ENCODE data around the gene DENND1A. TPM values are rescaled to one million over a fixed set of nuclear protein-coding genes. Genes with fewer than 3 reads are reported as not detected.

Gene DENND1A
- total RNA-seq, 4 donors from 2014 or later: 17.6 to 33.8 (median 22.9) TPM

DNA sequence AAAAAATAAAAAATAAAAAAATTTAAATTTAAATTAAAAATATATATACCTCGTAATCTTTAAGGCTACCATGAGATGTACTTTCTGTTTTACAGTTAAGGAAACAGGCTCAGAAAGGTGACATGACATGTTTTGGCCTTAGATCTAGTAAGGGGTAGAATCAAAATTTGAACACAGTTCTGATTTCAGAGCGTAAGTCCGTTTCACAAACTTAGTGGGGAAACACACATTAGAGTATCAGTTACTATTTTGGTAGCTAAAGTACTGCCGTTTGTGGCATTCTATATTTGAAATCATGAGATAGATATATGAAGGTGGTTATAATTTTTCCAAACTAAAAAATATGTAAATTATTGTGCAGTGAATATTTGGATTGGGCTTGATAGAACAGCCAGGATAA is 186.2 kb downstream of the DENND1A start:
- TF ChIP-seq, protein P1, sequence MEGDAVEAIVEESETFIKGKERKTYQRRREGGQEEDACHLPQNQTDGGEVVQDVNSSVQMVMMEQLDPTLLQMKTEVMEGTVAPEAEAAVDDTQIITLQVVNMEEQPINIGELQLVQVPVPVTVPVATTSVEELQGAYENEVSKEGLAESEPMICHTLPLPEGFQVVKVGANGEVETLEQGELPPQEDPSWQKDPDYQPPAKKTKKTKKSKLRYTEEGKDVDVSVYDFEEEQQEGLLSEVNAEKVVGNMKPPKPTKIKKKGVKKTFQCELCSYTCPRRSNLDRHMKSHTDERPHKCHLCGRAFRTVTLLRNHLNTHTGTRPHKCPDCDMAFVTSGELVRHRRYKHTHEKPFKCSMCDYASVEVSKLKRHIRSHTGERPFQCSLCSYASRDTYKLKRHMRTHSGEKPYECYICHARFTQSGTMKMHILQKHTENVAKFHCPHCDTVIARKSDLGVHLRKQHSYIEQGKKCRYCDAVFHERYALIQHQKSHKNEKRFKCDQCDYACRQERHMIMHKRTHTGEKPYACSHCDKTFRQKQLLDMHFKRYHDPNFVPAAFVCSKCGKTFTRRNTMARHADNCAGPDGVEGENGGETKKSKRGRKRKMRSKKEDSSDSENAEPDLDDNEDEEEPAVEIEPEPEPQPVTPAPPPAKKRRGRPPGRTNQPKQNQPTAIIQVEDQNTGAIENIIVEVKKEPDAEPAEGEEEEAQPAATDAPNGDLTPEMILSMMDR (IDR thresholded peaks at IDR 0.05; ENCODE audit: low read depth): no peak

DNA sequence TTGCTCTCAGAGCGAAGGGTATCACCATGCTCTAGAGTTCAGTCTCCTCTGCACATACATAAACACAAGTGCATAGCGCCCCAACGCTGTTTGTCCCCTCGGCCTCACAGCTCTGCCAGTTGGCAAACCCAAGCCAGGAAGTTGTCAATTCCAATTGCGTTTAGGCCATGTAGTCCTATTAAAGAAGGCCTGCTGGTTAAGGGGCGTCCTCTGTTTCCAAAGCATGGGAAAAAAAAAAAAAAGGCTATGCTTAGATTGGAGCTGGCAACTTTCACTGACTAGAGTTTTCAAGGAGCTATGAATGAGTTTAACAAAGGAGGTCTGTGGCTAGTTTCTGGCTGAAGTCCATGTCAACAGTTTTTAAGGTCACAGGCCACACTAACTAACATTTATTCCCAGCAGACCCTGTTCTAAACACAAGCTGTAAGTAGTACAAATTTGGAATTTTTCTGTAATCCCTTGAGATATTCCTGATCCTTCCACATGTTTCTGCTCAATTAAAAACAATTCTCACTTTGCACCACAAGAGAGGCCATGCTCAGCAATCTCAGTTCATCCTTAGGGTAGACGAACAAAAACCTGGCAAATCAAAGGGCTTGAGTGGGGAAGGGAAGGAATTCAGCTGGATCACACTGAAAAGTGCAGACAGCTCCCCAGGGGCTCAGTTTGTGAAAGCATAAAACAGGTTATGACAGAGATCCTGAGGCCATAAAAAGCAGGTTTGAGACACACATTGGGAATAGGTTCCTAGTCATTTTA is 187.7 kb downstream of the DENND1A start:
- TF ChIP-seq, protein P1 (IDR thresholded peaks at IDR 0.05; ENCODE audit: low read depth): no peak

DNA sequence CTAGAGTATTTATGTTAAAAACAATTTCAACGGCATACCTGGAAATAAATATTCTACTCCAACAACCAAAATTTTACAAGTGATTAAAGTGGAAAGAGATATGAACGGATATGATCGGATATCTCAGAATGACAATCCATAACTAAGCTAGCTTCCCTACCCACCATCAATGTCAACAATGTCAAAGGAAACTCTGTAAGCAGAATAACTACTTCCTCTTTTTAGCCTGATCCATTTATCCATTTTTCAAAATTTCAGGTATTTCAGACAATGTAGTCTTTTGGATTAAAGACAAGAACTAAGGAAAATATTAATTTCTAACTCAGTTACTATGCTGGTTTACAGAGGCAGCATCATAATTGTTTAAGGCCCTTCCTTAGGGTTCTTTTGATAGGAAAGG is 188.7 kb downstream of the DENND1A start:
- TF ChIP-seq, protein P1 (IDR thresholded peaks at IDR 0.05; ENCODE audit: low read depth): no peak

DNA sequence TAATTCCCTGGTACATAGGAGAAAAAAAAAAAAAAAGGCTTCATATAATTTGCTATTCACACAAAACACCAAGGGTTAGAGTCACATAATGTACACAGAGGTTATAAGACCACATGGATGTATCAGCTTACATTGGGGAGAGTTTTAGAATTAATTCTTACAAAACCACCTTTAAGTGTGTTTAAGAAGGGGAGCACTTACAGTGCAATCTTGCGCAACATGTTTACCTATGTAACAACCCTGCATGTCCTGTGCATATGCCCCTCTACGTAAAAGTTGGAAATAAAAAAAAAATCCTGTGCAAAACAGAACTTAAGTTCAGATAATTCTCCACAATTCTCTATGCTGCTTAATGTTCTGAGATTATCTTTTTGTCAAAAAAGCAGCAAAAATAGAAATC is 190.0 kb downstream of the DENND1A start:
- TF ChIP-seq, protein P1 (IDR thresholded peaks at IDR 0.05; ENCODE audit: low read depth): no peak

DNA sequence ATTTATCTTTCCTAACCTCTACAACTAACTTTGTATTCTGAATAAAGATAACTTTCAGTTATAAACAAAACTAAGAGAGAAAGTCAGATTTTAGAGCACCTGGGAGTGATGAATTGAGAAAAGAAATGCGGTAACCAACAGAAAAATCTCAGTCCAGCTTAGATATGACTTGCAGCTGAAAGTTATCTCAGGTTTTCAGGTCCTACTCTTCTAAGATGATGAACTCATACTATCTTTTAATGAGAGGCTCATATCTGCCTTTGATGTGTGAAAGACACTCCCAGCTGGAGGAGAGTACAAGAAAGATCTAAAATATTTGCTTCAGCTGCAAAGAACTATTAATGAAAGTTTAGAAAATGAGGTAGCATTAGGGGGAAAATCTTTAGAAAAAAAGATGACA is 190.5 kb downstream of the DENND1A start:
- TF ChIP-seq, protein P1 (IDR thresholded peaks at IDR 0.05; ENCODE audit: low read depth): no peak

DNA sequence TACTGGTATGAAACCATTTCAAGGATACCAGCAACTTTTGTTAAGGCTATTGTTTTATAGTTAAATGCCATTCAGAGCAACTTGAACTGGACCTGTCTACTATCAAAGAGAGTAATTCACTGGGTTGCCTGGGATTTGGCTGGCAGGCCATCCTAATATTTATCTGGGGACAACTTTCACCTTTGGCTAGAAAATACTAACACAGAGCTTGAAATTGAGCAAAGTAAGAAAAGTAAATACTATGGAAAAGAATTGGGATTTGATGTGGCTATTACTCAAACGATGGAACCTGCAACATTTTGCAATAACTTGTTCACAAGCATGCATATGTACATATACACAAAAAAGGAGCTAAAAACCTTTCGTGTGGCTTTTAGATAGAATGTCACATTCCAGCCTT is 191.3 kb downstream of the DENND1A start:
- TF ChIP-seq, protein P1 (IDR thresholded peaks at IDR 0.05; ENCODE audit: low read depth): no peak

DNA sequence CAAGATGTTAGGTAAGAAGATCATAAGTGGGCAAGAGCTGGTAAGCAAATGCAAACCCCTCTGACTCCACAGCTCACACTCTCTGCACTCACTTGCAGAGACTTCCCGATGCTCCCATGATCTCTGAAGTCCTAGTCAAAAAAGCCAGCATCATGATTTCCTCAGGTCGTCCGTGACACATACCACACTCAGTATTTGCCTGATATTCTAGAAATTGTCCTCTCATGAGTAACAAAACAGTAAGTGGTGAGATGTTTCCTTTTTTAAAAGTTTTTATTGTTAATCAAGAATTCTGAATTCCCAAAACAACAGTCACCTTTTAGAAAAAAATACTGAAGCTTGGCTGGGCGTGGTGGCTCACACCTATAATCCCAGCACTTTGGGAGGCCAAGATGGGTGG is 194.6 kb downstream of the DENND1A start:
- TF ChIP-seq, protein P1 (IDR thresholded peaks at IDR 0.05; ENCODE audit: low read depth): no peak

Measured in subcutaneous adipose tissue (tissue), 4 donors.